OCI-LY7 (cell line): Measurements from ENCODE around the gene C19orf81. TPM values are rescaled to one million over a fixed set of nuclear protein-coding genes. Genes with fewer than 3 reads are reported as not detected.

ENCODE experiments used
- BruUV-seq: library from RNA; stranded (reverse); fragments of 400-500 nt; replicated peaks from 2 replicates; lab custom pipeline; 2021; lab: Mats Ljungman, UMichigan
- CTCF ChIA-PET: fragments of 300-600 bp; sonication (Branson Sonifier 250); formaldehyde crosslinking; loops from one replicate; lab custom pipeline; 2022; ENCODE audit warnings: antibody characterized with exemption; ENCODE audit not compliant: unreplicated experiment; lab: Charles Lee
- POLR2A ChIA-PET: fragments of 300-600 bp; sonication (Branson Sonifier 250); formaldehyde crosslinking; loops from one replicate; lab custom pipeline; 2022; ENCODE audit warnings: antibody characterized with exemption; lab: Charles Lee
- DNase-seq: peaks from one replicate; pipeline ENCODE4 v3.0.0-alpha.2; 2015; ENCODE audit warnings: low spot score
- H2AFZ ChIP-seq: fragments of 200-600 bp; sonication (generic), shearing (Covaris generic); 2 replicates; pipeline ENCODE4 v1.6.1; 2014; ENCODE audit warnings: mild to moderate bottlenecking, antibody characterized with exemption, low read length, moderate library complexity
- H3K27ac ChIP-seq: fragments of 200-600 bp; sonication (generic); 2 replicates; pipeline ENCODE4 v1.5.1; 2014; ENCODE audit warnings: mixed run types, low read depth, mild to moderate bottlenecking, moderate library complexity, low read length, inconsistent platforms; ENCODE audit not compliant: poor library complexity, severe bottlenecking
- H3K36me3 ChIP-seq: fragments of 200-600 bp; sonication (generic); 2 replicates; pipeline ENCODE4 v1.6.1; 2014; ENCODE audit warnings: mild to moderate bottlenecking, antibody characterized with exemption, low read length, moderate library complexity, mixed read lengths; ENCODE audit not compliant: insufficient read depth
- H3K4me1 ChIP-seq: fragments of 200-600 bp; sonication (generic); 2 replicates; pipeline ENCODE4 v1.5.1; 2014; ENCODE audit warnings: mild to moderate bottlenecking, low read length; ENCODE audit not compliant: insufficient read depth, poor library complexity, severe bottlenecking
- H3K4me2 ChIP-seq: fragments of 200-600 bp; sonication (generic); 2 replicates; pipeline ENCODE4 v1.6.1; 2014; ENCODE audit warnings: mild to moderate bottlenecking, low read length
- H3K4me3 ChIP-seq: fragments of 200-600 bp; sonication (generic); 2 replicates; pipeline ENCODE4 v1.5.1; 2014; ENCODE audit warnings: mild to moderate bottlenecking, low read depth, low read length; ENCODE audit not compliant: poor library complexity, severe bottlenecking
- H3K79me2 ChIP-seq: fragments of 200-600 bp; sonication (generic); 2 replicates; pipeline ENCODE4 v1.6.1; 2016; ENCODE audit warnings: low read depth, mild to moderate bottlenecking, low read length, moderate library complexity, mixed read lengths; ENCODE audit not compliant: insufficient read depth
- H3K9me2 ChIP-seq: fragments of 200-600 bp; sonication (generic); 2 replicates; pipeline ENCODE4 v1.6.1; 2016; ENCODE audit warnings: mild to moderate bottlenecking, low read length, mixed read lengths; ENCODE audit not compliant: insufficient read depth
- H3K9me3 ChIP-seq: fragments of 200-600 bp; sonication (generic); 2 replicates; pipeline ENCODE4 v1.6.1; 2014; ENCODE audit warnings: mild to moderate bottlenecking, mixed run types, low read length, mixed read lengths
- H4K20me1 ChIP-seq: fragments of 200-600 bp; sonication (generic); 2 replicates; pipeline ENCODE4 v1.6.1; 2014; ENCODE audit warnings: mild to moderate bottlenecking, antibody characterized with exemption, low read length, moderate library complexity, mixed read lengths; ENCODE audit not compliant: insufficient read depth
- EZH2phosphoT487 ChIP-seq: fragments of 200-600 bp; sonication (generic); IDR thresholded peaks from 2 replicates; pipeline ENCODE4 v1.6.1; 2018; ENCODE audit warnings: low read depth, borderline replicate concordance, mild to moderate bottlenecking, mixed run types, antibody characterized with exemption, low read length, moderate library complexity, mixed read lengths
- intact Hi-C: fragments of 100-400 bp; cut with micrococcal nuclease; formaldehyde crosslinking; loops from one replicate; pipeline ENCODE4 v1.10.0; 2022; ENCODE audit not compliant: unreplicated experiment
- total RNA-seq, 2 experiments: library from RNA; depleted of rRNA in 1 of 2; stranded (reverse); fragments of >200 nt in 1 of 2; shearing (Covaris generic) in 1 of 2; gene quantifications; 2 replicates each; pipeline ENCODE4 v1.2.3, GENCODE V29; 2014 to 2022
- TF ChIP-seq, protein P1 (sequence below): fragments of 200-600 bp; sonication (generic); conservative IDR thresholded peaks from 2 replicates; pipeline ENCODE4 v1.5.1; 2014; ENCODE audit warnings: mild to moderate bottlenecking, antibody characterized with exemption, low read length, moderate library complexity, mixed read lengths

The C19orf81 gene
- total RNA-seq, 2 experiments from 2014 or later = 11.4 to 20.0 TPM

DNA sequence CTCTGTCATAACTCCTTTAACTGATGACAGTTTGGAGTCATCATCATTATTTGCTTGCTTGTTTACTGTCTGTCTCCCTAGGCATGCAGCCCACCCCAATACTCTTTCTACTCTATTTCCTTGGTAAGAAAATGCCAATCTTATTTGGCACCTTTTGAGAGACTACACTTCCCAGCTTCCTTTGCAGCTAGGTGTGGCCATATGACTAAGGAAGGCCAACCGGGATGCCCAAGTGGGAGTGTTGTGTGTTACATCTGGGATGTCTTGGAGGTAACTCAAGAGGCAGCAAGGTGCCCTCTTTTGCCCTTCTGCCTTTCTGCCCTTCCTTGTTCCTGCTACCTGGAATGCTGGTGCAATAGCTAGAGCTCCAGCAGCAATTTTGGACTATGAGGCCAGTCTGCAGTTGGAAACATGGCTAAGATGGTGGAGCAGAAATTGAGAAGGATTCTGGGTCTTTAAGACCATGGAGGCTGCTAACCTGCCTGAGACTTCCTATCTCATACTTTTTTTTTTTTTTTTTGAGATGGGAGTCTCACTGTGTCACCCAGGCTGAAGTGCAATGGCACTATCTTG, 27.5 kb downstream of the C19orf81 start:
- POLR2A ChIA-PET = no interaction called here
- no peak for DNase-seq
- no peaks in the 10 kb centered on the region for H3K79me2 ChIP-seq
- CTCF ChIA-PET = interaction anchor here (0.6 kb wide), 1 partner anchor 19 kb away, joined by 7 read pairs; no protein-coding TSS in a partner anchor
- H3K4me2 ChIP-seq = no peak overlapping the region
- no peaks in the 10 kb centered on the region for H3K9me3 ChIP-seq
- peaks cover 10% of the 10 kb centered on the region for H3K4me1 ChIP-seq
- no peak overlapping the region for H3K4me3 ChIP-seq
- H3K9me2 ChIP-seq = no peaks in the 10 kb centered on the region
- H3K36me3 ChIP-seq = no peaks in the 10 kb centered on the region
- no peak overlapping the region for H2AFZ ChIP-seq
- TF ChIP-seq, protein P1, sequence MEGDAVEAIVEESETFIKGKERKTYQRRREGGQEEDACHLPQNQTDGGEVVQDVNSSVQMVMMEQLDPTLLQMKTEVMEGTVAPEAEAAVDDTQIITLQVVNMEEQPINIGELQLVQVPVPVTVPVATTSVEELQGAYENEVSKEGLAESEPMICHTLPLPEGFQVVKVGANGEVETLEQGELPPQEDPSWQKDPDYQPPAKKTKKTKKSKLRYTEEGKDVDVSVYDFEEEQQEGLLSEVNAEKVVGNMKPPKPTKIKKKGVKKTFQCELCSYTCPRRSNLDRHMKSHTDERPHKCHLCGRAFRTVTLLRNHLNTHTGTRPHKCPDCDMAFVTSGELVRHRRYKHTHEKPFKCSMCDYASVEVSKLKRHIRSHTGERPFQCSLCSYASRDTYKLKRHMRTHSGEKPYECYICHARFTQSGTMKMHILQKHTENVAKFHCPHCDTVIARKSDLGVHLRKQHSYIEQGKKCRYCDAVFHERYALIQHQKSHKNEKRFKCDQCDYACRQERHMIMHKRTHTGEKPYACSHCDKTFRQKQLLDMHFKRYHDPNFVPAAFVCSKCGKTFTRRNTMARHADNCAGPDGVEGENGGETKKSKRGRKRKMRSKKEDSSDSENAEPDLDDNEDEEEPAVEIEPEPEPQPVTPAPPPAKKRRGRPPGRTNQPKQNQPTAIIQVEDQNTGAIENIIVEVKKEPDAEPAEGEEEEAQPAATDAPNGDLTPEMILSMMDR = no peak
- TF ChIP-seq EZH2phosphoT487 = no peak
- intact Hi-C loops = no loop called here
- no peak overlapping the region for H3K27ac ChIP-seq
- no peaks in the 10 kb centered on the region for H4K20me1 ChIP-seq
- no TSS peak for BruUV-seq

DNA sequence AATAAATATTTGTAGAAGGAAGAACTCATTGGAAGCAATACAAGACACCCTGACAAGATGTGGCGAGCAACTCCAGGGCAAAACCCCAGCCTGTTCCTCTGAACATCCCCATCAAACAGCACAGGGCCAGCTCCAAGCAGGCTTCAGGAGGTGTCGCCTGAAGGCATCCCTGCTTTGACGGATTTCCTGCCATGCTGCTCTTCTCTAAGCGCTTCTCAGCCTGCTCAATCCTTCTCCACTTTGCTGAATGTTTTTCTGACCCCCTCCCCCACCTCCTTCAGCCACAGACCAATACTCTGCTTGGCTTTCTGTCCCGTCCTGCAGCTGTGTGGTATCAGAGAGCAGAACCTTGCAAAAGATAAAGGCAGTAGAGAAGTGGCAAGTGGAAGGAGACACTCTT, 28.4 kb downstream of the C19orf81 start:
- H2AFZ ChIP-seq = no peak overlapping the region
- H3K4me3 ChIP-seq = no peak overlapping the region
- H3K4me2 ChIP-seq = no peak overlapping the region
- H3K9me3 ChIP-seq = no peaks in the 10 kb centered on the region
- CTCF ChIA-PET = no interaction called here
- no peak for TF ChIP-seq EZH2phosphoT487
- POLR2A ChIA-PET = no interaction called here
- BruUV-seq = no TSS peak
- peaks cover 15% of the 10 kb centered on the region for H3K4me1 ChIP-seq
- no peak overlapping the region for H3K27ac ChIP-seq
- no peaks in the 10 kb centered on the region for H3K9me2 ChIP-seq
- DNase-seq = no peak
- intact Hi-C loops = no loop called here
- no peaks in the 10 kb centered on the region for H3K79me2 ChIP-seq
- no peaks in the 10 kb centered on the region for H4K20me1 ChIP-seq
- no peaks in the 10 kb centered on the region for H3K36me3 ChIP-seq

DNA sequence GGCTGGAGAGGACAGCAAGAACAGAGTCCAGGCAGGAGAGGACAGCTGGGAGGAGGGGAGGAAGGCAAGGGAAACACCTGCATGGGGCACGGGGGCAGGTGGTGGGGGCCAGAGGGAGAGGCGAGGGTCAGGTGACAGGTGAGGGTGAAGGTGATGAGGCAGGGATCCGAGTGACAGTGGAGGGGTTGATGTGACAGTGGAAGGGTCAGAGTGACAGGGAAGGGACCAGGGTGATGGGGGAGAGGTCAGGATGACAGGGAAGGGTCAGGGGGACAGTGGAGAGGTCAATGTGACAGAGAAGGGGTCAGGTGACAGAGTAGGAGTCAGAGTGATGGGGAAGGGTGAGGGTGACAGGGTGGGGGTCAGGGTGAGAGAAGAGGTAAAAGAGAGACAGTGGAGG, 29.1 kb downstream of the C19orf81 start:
- CTCF ChIA-PET = no interaction called here
- no peak overlapping the region for H3K4me2 ChIP-seq
- H3K9me2 ChIP-seq = no peaks in the 10 kb centered on the region
- DNase-seq = no peak
- TF ChIP-seq, protein P1 = no peak
- TF ChIP-seq EZH2phosphoT487 = no peak
- peaks cover 15% of the 10 kb centered on the region for H3K4me1 ChIP-seq
- H4K20me1 ChIP-seq = no peaks in the 10 kb centered on the region
- no peak overlapping the region for H3K4me3 ChIP-seq
- H2AFZ ChIP-seq = no peak overlapping the region
- no peak overlapping the region for H3K27ac ChIP-seq
- BruUV-seq = no TSS peak
- no peaks in the 10 kb centered on the region for H3K79me2 ChIP-seq
- no peaks in the 10 kb centered on the region for H3K9me3 ChIP-seq
- POLR2A ChIA-PET = no interaction called here
- intact Hi-C loops = no loop called here
- H3K36me3 ChIP-seq = no peaks in the 10 kb centered on the region
